ENCODE data around the gene FBXL3. TPM values are rescaled to one million over a fixed set of nuclear protein-coding genes. Genes with fewer than 3 reads are reported as not detected.

Gene FBXL3
- total and polyA plus RNA-seq, 2 donors (not counting 1 experiment from before 2014, with no cell fraction given) = 20.5 to 78.0 TPM

DNA sequence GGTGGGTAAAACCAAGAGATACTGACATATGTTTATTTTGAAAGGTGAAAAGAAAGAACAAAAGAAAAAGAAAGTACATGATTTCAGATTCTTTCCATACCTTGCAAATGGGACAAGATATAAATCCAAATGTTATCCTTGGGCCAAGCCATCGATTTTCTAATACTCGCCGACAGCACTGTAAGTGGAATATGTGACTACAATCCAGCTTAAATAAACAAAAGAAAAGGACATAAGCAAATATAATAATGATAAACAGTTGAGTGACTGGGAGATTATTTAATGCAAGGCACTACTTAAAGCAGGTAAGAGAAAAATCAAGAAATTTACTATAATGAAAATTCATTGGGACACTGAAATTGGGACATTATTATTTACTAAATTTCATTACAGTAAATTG is 29.9 kb upstream of the FBXL3 start:
- no peak overlapping the region for H3K27ac ChIP-seq (ENCODE audit: low read length in 2 of 2)
- H3K4me3 ChIP-seq (ENCODE audit: control extremely low read depth in 1 of 5, extremely low read depth in 1 of 5, insufficient read depth in 1 of 5, low read depth in 2 of 5, low read length in 4 of 5) = no peak overlapping the region
- no peak overlapping the region for H3K9ac ChIP-seq (ENCODE audit: low read length)
- Mint-ChIP-seq H3K9me3 (ENCODE audit: insufficient read depth) (no peaks in the 10 kb centered on the region), H3K4me1 (no peaks in the 10 kb centered on the region), H3K4me3 (no peak overlapping the region), H3K27ac (no peak overlapping the region), H3K27me3 (no peaks in the 10 kb centered on the region)
- H4K20me1 ChIP-seq (ENCODE audit: control insufficient read depth, insufficient read depth, low read length, poor library complexity, severe bottlenecking) = no peaks in the 10 kb centered on the region
- DNase-seq = no peak
- no peaks in the 10 kb centered on the region for H3K4me1 ChIP-seq (ENCODE audit: control insufficient read depth in 2 of 2, insufficient read depth in 2 of 2, low read length in 2 of 2)
- POLR2A ChIA-PET = no interaction called here
- no peak overlapping the region for H2AFZ ChIP-seq (ENCODE audit: insufficient read depth, low read depth, low read length, poor library complexity, severe bottlenecking)
- no peak for ATAC-seq (ENCODE audit: low read depth)
- intact Hi-C loops (cut with micrococcal nuclease) = no loop called here
- TF ChIP-seq, protein P1, sequence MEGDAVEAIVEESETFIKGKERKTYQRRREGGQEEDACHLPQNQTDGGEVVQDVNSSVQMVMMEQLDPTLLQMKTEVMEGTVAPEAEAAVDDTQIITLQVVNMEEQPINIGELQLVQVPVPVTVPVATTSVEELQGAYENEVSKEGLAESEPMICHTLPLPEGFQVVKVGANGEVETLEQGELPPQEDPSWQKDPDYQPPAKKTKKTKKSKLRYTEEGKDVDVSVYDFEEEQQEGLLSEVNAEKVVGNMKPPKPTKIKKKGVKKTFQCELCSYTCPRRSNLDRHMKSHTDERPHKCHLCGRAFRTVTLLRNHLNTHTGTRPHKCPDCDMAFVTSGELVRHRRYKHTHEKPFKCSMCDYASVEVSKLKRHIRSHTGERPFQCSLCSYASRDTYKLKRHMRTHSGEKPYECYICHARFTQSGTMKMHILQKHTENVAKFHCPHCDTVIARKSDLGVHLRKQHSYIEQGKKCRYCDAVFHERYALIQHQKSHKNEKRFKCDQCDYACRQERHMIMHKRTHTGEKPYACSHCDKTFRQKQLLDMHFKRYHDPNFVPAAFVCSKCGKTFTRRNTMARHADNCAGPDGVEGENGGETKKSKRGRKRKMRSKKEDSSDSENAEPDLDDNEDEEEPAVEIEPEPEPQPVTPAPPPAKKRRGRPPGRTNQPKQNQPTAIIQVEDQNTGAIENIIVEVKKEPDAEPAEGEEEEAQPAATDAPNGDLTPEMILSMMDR (IDR thresholded peaks at IDR 0.05) = no peak
- no peak for TF ChIP-seq EZH2 (IDR thresholded peaks at IDR 0.05; ENCODE audit: borderline replicate concordance, insufficient read depth, low read depth, low read length, poor library complexity, severe bottlenecking)
- no peaks in the 10 kb centered on the region for H3K9me3 ChIP-seq (ENCODE audit: control extremely low read depth in 1 of 3, control insufficient read depth in 2 of 3, insufficient read depth in 1 of 3, low read length in 2 of 3)
- WGBS (ENCODE audit: insufficient coverage) = no CpG with 5 or more reads among the region's 3 CpGs
- no peaks in the 10 kb centered on the region for H3K27me3 ChIP-seq (replicated peaks in 1 of 4; ENCODE audit: control extremely low read depth in 1 of 4, control insufficient read depth in 3 of 4, insufficient read depth in 4 of 4, low read length in 3 of 4)
- H3K36me3 ChIP-seq (replicated peaks in 1 of 2; ENCODE audit: control extremely low read depth in 1 of 2, control insufficient read depth in 1 of 2, extremely low read depth in 1 of 2, insufficient read depth in 2 of 2, low read length in 1 of 2) = peaks cover 4 to 89% of the 10 kb centered on the region in 2 experiments
- H3K4me2 ChIP-seq (replicated peaks; ENCODE audit: low read depth, low read length, poor library complexity, severe bottlenecking) = no peak overlapping the region
- H3K79me2 ChIP-seq (ENCODE audit: control insufficient read depth, insufficient read depth, low read length) = peaks cover 6% of the 10 kb centered on the region
- CTCF ChIA-PET = interaction anchor here (0.7 to 1.2 kb wide), 3 partner anchors 43 to 87 kb away, joined by 3 read pairs; no protein-coding TSS in a partner anchor

DNA sequence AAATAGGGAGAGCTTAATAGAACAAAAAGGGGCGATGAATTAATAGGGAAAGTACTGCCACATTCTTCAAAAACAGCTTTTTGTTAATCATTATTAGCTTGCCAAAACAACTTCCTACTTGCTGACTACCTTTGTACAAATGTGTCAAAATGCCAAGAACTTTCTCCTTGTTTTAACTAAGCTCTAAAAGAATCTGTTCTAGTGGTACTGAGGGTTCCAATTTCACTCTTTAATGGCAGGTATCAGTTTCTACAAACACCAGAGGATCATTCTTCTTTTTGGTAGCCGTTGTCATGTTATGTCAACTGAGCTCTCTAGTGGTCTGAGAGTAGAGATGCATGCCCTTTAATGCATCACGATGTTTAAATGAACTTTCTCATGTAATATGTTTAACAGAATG is 29.4 kb upstream of the FBXL3 start:
- DNase-seq (no peak), ATAC-seq (ENCODE audit: low read depth) (no peak)
- Histone ChIP-seq H3K9me3 (ENCODE audit: control extremely low read depth in 1 of 3, control insufficient read depth in 2 of 3, insufficient read depth in 1 of 3, low read length in 2 of 3) (no peaks in the 10 kb centered on the region), H3K4me2 (replicated peaks; ENCODE audit: low read depth, low read length, poor library complexity, severe bottlenecking) (no peak overlapping the region), H3K9ac (ENCODE audit: low read length) (no peak overlapping the region), H3K36me3 (replicated peaks in 1 of 2; ENCODE audit: control extremely low read depth in 1 of 2, control insufficient read depth in 1 of 2, extremely low read depth in 1 of 2, insufficient read depth in 2 of 2, low read length in 1 of 2) (peaks cover 4 to 87% of the 10 kb centered on the region in 2 experiments), H3K27ac (ENCODE audit: low read length in 2 of 2) (no peak overlapping the region), H3K4me1 (ENCODE audit: control insufficient read depth in 2 of 2, insufficient read depth in 2 of 2, low read length in 2 of 2) (no peaks in the 10 kb centered on the region), H3K79me2 (ENCODE audit: control insufficient read depth, insufficient read depth, low read length) (peaks cover 6% of the 10 kb centered on the region), H3K27me3 (replicated peaks in 1 of 4; ENCODE audit: control extremely low read depth in 1 of 4, control insufficient read depth in 3 of 4, insufficient read depth in 4 of 4, low read length in 3 of 4) (no peaks in the 10 kb centered on the region), H3K4me3 (ENCODE audit: control extremely low read depth in 1 of 5, extremely low read depth in 1 of 5, insufficient read depth in 1 of 5, low read depth in 2 of 5, low read length in 4 of 5) (no peak overlapping the region), H2AFZ (ENCODE audit: insufficient read depth, low read depth, low read length, poor library complexity, severe bottlenecking) (no peak overlapping the region), H4K20me1 (ENCODE audit: control insufficient read depth, insufficient read depth, low read length, poor library complexity, severe bottlenecking) (no peaks in the 10 kb centered on the region)
- TF ChIP-seq, protein P1 (IDR thresholded peaks at IDR 0.05) = no peak
- no peak for TF ChIP-seq EZH2 (IDR thresholded peaks at IDR 0.05; ENCODE audit: borderline replicate concordance, insufficient read depth, low read depth, low read length, poor library complexity, severe bottlenecking)
- Mint-ChIP-seq H3K9me3 (ENCODE audit: insufficient read depth) (no peaks in the 10 kb centered on the region), H3K27ac (no peak overlapping the region), H3K4me3 (no peak overlapping the region), H3K27me3 (no peaks in the 10 kb centered on the region), H3K4me1 (no peaks in the 10 kb centered on the region)
- POLR2A ChIA-PET = no interaction called here
- intact Hi-C loops (cut with micrococcal nuclease) = no loop called here
- no CpG with 5 or more reads among the region's 3 CpGs for WGBS (ENCODE audit: insufficient coverage)
- CTCF ChIA-PET = interaction anchor here (0.8 kb wide), 1 partner anchor 55 kb away, joined by 3 read pairs; no protein-coding TSS in a partner anchor

Data from B cell (primary cell).